ENCODE data around the gene TMEM178A. TPM values are rescaled to one million over a fixed set of nuclear protein-coding genes. Genes with fewer than 3 reads are reported as not detected.

The TMEM178A gene
- total and polyA plus RNA-seq, 2 of the 8 experiments (the other 6 are each of a cell fraction or from before 2014, with no cell fraction given) = 11.2 to 14.9 TPM

DNA sequence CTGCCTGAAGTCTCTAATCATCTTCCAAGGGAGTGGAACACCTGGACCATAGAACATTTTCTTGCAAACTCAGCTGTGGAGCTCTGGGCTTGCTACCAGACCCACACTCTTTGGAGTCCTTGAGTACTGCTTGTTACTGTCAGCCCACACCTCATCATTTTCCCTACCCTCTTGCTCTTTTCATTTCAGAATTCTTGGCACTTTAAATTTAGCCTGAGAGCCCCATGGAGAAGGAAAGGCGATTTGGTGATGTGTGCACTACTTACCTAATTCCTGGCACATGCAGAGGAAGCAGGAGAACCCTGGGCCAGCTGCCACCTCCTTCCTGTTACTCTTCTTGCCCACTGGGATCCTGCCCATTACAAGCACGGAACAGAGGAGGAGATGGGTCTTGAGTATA is 31.7 kb downstream of the TMEM178A start:
- Histone ChIP-seq H4K8ac (ENCODE audit: extremely low read depth, insufficient read depth, low read length) (no peak overlapping the region), H2BK15ac (ENCODE audit: low read length) (no peak overlapping the region), H2AK5ac (ENCODE audit: low read depth, low read length) (no peak overlapping the region), H3K56ac (replicated peaks; ENCODE audit: insufficient read length, low read depth, low read length) (no peak overlapping the region), H3K4me1 (replicated peaks in 1 of 4; ENCODE audit: control insufficient read depth in 3 of 4, insufficient read depth in 4 of 4, low read length in 3 of 4) (peaks cover 0 to 2% (median 0%) of the 10 kb centered on the region in 4 experiments; a peak in 2 of 7 replicates), H2BK120ac (replicated peaks; ENCODE audit: low read depth, low read length) (no peak overlapping the region), H3K14ac (ENCODE audit: insufficient read length) (no peak overlapping the region), H3K27me3 (replicated peaks in 1 of 4; ENCODE audit: control insufficient read depth in 3 of 4, extremely low read depth in 1 of 4, insufficient read depth in 3 of 4, low read length in 3 of 4) (no peaks in the 10 kb centered on the region; a peak in 1 of 7 replicates), H4K20me1 (replicated peaks in 1 of 2; ENCODE audit: control insufficient read depth in 1 of 2, insufficient read depth in 2 of 2, low read length in 2 of 2) (no peaks in the 10 kb centered on the region), H3K4ac (replicated peaks; ENCODE audit: insufficient read length, low read depth, low read length) (no peak overlapping the region), H3K79me2 (ENCODE audit: control insufficient read depth in 1 of 2, insufficient read depth in 2 of 2, low read length in 2 of 2) (no peaks in the 10 kb centered on the region), H2AFZ (ENCODE audit: low read length) (no peak overlapping the region), H3K36me3 (ENCODE audit: control insufficient read depth in 2 of 4, insufficient read depth in 4 of 4, low read length in 3 of 4) (peaks cover 0 to 2% (median 0%) of the 10 kb centered on the region in 4 experiments; a peak in 2 of 8 replicates), H3K79me1 (ENCODE audit: low read depth, low read length) (no peaks in the 10 kb centered on the region), H3K9ac (replicated peaks in 1 of 4; ENCODE audit: extremely low read depth in 1 of 4, low read depth in 3 of 4, low read length in 3 of 4) (no peak overlapping the region), H2BK5ac (ENCODE audit: low read depth, low read length) (no peak overlapping the region), H2BK12ac (ENCODE audit: low read depth, low read length) (no peak overlapping the region), H3K18ac (ENCODE audit: extremely low read depth, low read length) (no peak overlapping the region), H4K91ac (replicated peaks; ENCODE audit: insufficient read length, low read length) (no peak overlapping the region), H3K4me3 (ENCODE audit: extremely low read depth in 1 of 4, insufficient read depth in 2 of 4, low read depth in 3 of 4, low read length in 4 of 4) (no peak overlapping the region), H3K23me2 (ENCODE audit: low read depth, low read length) (no peaks in the 10 kb centered on the region), H4K5ac (ENCODE audit: insufficient read length, low read depth, low read length) (no peak overlapping the region), H3K9me3 (ENCODE audit: insufficient read depth in 2 of 2, low read depth in 1 of 2, low read length in 1 of 2) (peaks cover 6 to 9% of the 10 kb centered on the region in 2 experiments; a peak in 3 of 4 replicates), H3K23ac (ENCODE audit: insufficient read length) (no peak overlapping the region), H3K4me2 (ENCODE audit: insufficient read depth in 1 of 2, low read depth in 2 of 2, low read length in 2 of 2) (no peak overlapping the region), H3K27ac (ENCODE audit: low read depth, low read length) (no peak overlapping the region), H2BK20ac (ENCODE audit: low read length) (no peak overlapping the region)
- no peak for TF ChIP-seq HDAC6 (IDR thresholded peaks at IDR 0.05; ENCODE audit: low read depth, low read length)
- TF ChIP-seq RNF2 (IDR thresholded peaks at IDR 0.05; ENCODE audit: borderline replicate concordance, low read depth, low read length, missing control alignments, poor library complexity, severe bottlenecking) = no peak
- no peak for TF ChIP-seq CHD2 (IDR thresholded peaks at IDR 0.05; ENCODE audit: low read length)
- TF ChIP-seq KDM4A (IDR thresholded peaks at IDR 0.05; ENCODE audit: low read depth, low read length, severe bottlenecking) = no peak
- TF ChIP-seq CHD1 (IDR thresholded peaks at IDR 0.05; ENCODE audit: low read depth, low read length) = no peak
- no peak for TF ChIP-seq TBP (IDR thresholded peaks at IDR 0.05; ENCODE audit: low read depth, low read length)
- no peak for TF ChIP-seq SUZ12 (IDR thresholded peaks at IDR 0.05; ENCODE audit: low read length)
- TF ChIP-seq GABPA (IDR thresholded peaks at IDR 0.05; ENCODE audit: borderline replicate concordance, insufficient read depth, low read length) = no peak
- no peak for TF ChIP-seq SAP30 (IDR thresholded peaks at IDR 0.05; ENCODE audit: insufficient read depth, insufficient replicate concordance, low read length)
- no peak for TF ChIP-seq CBX5 (IDR thresholded peaks at IDR 0.05; ENCODE audit: low read depth, low read length)
- no peak for TF ChIP-seq ZNF274 (IDR thresholded peaks at IDR 0.05; ENCODE audit: borderline replicate concordance, extremely low read depth, low read length)
- 85% methylated on average over 2 of the region's 2 CpGs; no CpG with 5 or more reads in 1 of the 2 experiments for WGBS, 2 experiments (ENCODE audit: extremely low coverage in 1 of 2, insufficient coverage in 1 of 2, insufficient read length in 1 of 2, insufficient replicate concordance in 2 of 2, low coverage in 1 of 2, low lambda C conversion rate in 2 of 2, missing lambda C conversion rate in 1 of 2)
- ChIA-PET POLR2A (ENCODE audit: partially characterized antibody) (no interaction called here), CTCF (ENCODE audit: partially characterized antibody) (interaction anchor here (1.0 to 1.7 kb wide), 4 partner anchors 10 to 104 kb away, joined by 3 to 9 read pairs (median 4); no protein-coding TSS in a partner anchor)
- DNase-seq (ENCODE audit: low read depth in 1 of 2, low spot score in 2 of 2) = no peak
- FAIRE-seq = no peak

All from H1 (cell line).